Brain microvascular endothelial cell (primary cell): ENCODE data around the gene ADD1.
"Not testable (repeated sequence)": the region's sequence is repeated elsewhere in the genome, so short reads cannot be mapped to it uniquely, and the experiment has no call there.

Source experiments
- DNase-seq: peaks from one replicate; pipeline ENCODE4 v3.0.0-alpha.2; 2020
- H3K27ac ChIP-seq: fragments of 250-450 bp; sonication (Bioruptor Pico); 2 replicates; pipeline ENCODE4 v1.5.1; 2020; ENCODE audit warnings: mild to moderate bottlenecking, moderate library complexity
- H3K27me3 ChIP-seq: fragments of 250-450 bp; sonication (Bioruptor Pico); replicated peaks from 2 replicates; pipeline ENCODE4 v1.5.1; 2020; ENCODE audit warnings: mild to moderate bottlenecking
- H3K36me3 ChIP-seq: fragments of 250-450 bp; sonication (Bioruptor Pico); replicated peaks from 2 replicates; pipeline ENCODE4 v1.5.1; 2020; ENCODE audit warnings: mild to moderate bottlenecking
- H3K4me3 ChIP-seq: 2 replicates; pipeline ENCODE4 v1.5.1; 2011; ENCODE audit warnings: low read depth, mild to moderate bottlenecking, control low read depth, low read length, moderate library complexity
- in situ Hi-C: cut with HindIII; loops from 2 replicates; pipeline ENCODE4 v1.10.0; 2017; ENCODE audit warnings: low sequenced_read_pairs, low pct_ligation_motif_present
- TF ChIP-seq, protein P1 (sequence below): IDR thresholded peaks from 2 replicates; pipeline ENCODE4 v1.5.1; 2011; ENCODE audit warnings: low read depth, mild to moderate bottlenecking, moderate library complexity, low read length, control low read depth, inconsistent platforms; ENCODE audit errors: missing control alignments

Gene ADD1

DNA sequence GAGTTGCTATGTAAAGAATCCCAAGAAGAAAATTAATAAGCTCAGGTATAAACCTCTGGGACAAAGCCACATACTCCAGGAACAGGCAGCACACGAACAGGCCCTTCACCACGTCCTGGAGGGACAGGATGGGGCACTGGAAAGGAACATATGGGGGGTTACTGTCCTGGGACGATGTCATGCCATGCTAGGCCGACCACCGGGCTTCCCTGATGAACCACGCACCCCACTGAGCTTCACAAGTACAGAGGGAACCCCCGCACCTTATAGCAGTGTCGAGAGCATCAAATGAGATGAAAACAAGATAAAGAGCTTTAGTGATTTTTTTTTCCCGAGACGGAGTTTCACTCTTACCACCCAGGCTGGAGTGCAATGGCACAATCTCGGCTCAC is 100.4 kb downstream of the ADD1 start:
- DNase-seq = no peak
- Histone ChIP-seq H3K27me3 (no peaks in the 10 kb centered on the region), H3K27ac (no peak overlapping the region), H3K4me3 (no peak overlapping the region), H3K36me3 (peaks cover 90% of the 10 kb centered on the region)
- in situ Hi-C loops = no loop called here
- TF ChIP-seq, protein P1, sequence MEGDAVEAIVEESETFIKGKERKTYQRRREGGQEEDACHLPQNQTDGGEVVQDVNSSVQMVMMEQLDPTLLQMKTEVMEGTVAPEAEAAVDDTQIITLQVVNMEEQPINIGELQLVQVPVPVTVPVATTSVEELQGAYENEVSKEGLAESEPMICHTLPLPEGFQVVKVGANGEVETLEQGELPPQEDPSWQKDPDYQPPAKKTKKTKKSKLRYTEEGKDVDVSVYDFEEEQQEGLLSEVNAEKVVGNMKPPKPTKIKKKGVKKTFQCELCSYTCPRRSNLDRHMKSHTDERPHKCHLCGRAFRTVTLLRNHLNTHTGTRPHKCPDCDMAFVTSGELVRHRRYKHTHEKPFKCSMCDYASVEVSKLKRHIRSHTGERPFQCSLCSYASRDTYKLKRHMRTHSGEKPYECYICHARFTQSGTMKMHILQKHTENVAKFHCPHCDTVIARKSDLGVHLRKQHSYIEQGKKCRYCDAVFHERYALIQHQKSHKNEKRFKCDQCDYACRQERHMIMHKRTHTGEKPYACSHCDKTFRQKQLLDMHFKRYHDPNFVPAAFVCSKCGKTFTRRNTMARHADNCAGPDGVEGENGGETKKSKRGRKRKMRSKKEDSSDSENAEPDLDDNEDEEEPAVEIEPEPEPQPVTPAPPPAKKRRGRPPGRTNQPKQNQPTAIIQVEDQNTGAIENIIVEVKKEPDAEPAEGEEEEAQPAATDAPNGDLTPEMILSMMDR = no peak

DNA sequence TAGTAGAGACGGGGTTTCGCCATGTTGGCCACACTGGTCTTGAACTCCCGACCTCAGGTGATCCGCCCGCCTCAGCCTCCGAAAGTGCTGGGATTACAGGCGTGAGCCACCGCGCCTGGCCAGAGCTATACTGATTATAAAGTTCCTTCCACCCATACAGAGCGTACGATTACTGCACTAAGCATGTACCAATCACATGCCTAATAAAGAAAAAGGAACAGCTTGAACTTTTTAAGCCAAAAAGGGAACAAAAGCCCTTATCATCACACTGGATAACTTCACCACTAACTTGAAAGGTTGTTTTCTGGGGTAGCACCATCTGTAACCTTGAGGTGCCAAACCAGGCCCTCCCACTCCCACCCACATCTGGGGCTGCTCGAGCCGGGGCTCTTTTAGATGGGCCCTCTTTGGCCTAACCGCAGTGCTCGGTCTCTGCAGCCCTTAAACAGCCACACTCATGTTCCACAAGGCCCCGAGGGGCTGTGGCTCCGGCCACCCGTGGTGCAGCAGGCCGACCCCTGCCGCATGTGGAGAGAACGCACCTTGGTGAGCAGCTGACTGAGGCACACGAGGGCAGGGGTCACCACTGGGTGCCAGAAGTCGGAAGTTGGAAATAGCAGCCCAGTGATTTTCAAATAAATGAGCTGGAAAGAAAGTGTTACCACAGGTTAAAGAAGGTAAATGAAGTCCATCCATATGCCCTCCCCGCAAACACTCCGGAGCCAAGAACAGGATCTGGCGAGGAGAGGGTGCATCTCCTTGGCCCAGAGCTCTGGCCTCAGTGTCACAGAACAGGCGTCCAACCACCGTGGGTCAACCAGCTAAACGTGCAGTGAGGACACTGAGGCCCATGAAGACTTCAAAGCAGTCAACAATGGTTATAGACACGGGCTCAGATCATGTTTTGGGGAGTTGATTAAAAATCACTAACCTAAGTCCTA is 101.2 kb downstream of the ADD1 start:
- no peak for DNase-seq
- no peak overlapping the region for H3K4me3 ChIP-seq
- in situ Hi-C loops = no loop called here
- no peaks in the 10 kb centered on the region for H3K27me3 ChIP-seq
- peaks cover 90% of the 10 kb centered on the region for H3K36me3 ChIP-seq
- TF ChIP-seq, protein P1 = no peak
- H3K27ac ChIP-seq = no peak overlapping the region

DNA sequence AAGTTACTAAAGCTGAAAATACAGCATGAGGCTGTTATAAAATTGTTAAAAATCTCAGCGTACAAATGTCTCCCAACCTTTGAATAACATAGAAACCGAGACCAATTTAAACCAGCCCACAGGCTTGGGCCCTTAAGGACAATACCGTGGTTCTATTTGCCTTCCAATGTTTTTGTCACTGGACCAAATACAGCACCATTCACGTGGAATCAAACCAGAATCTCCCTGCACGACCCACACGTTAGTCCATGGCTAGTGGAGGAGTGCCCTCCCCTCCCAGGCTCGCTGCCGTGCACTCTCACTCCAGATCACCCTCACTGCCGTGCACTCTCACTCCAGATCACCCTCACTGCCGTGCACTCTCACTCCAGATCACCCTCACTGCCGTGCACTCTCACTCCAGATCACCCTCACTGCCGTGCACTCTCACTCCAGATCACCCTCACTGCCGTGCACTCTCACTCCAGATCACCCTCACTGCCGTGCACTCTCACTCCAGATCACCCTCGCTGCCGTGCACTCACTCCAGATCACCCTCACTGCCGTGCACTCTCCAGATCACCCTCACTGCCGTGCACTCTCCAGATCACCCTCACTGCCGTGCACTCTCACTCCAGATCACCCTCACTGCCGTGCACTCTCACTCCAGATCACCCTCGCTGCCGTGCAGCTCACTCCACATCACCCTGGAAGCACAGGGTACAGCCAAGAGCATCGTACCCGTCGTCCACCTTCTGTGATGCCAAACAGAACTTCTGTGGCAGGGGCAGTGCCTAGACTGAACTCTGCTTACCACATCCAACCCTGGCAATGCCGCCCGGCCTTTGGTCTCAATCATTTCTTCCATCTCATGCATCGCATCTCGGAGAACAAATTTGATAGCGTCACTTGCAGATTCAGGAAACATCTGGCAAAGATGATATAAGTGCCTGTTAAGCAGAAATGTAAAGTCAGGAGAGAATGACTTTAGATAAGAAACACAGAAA is 102.3 kb downstream of the ADD1 start:
- H3K27ac ChIP-seq, in situ Hi-C loops, H3K27me3 ChIP-seq, H3K4me3 ChIP-seq, DNase-seq: not testable (repeated sequence)
- peaks cover 87% of the 10 kb centered on the region for H3K36me3 ChIP-seq

DNA sequence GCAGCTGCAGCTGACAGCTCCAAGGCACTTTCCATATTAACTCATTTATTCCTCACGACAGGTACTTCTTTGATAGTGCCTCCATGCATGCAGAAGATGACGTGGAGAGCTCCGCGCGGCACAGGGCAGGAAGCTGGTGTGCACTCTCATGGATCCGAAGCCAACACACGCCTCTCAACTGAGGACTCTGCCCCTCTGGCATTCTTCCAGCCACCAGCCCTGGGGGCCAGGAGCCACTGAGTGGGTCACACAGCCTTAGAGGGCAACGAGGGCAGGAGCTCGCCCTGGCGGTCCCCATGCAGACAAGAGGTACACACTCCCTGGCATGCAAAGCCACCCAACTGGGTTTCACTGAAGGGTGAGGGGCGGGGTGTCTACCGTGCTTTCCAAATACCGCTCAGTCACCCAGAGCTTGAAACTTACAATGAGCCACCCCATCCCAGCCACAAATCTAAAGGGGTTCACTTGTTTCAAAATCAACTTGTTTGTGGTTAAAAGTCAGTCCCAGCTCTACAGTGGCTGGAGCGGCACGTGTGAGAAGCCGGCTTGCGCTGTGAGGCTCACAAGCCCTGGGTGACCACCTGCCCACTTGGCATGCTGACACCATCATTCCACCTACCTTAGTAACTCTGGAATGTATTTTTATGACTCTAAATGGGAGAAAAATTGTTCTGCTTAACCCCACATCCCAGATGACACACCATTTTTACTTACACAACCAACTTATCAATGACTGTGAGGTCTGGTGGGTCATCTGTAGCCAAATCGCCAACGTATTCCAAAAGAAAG is 103.4 kb downstream of the ADD1 start:
- Histone ChIP-seq H3K4me3 (no peak overlapping the region), H3K27me3 (no peaks in the 10 kb centered on the region), H3K27ac (no peak overlapping the region), H3K36me3 (peaks cover 87% of the 10 kb centered on the region)
- DNase-seq = no peak
- in situ Hi-C loops = no loop called here
- TF ChIP-seq, protein P1 = no peak

DNA sequence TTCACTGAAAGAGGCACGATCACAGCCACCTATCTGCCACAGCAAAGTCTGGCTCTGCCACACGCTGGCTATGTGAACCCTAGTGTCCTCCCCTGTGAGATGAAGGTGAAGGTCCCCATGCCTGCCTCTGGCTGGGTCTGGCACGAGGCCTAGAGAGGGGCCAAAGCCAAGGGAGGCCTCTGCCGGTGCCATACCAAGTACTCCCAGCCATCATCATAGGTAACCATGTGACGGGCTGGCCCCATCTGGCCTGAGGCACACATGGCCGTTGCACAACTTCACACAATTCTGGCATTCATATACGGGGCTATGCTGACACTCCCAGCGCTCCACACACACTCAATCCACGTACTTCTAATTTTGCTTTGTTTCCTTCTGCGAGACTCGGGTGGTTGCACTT is 104.3 kb downstream of the ADD1 start:
- Histone ChIP-seq H3K27ac (no peak overlapping the region), H3K36me3 (peaks cover 84% of the 10 kb centered on the region), H3K4me3 (no peak overlapping the region), H3K27me3 (no peaks in the 10 kb centered on the region)
- DNase-seq = no peak
- TF ChIP-seq, protein P1 = no peak
- in situ Hi-C loops = no loop called here
